GM19328 (cell line): ENCODE results near the gene SFI1.
"Not testable (repeated sequence)": the region's sequence is repeated elsewhere in the genome, so short reads cannot be mapped to it uniquely, and the experiment has no call there.

ENCODE experiments used
- ATAC-seq: cut with Tn5 transposase; IDR thresholded peaks from one replicate; pipeline ENCODE4 v1.9.1; 2021; ENCODE audit warnings: mild to moderate bottlenecking, moderate library complexity; ENCODE audit not compliant: unreplicated experiment

Gene SFI1

GRCh38 chr22:31540966-31541365 lies 44.6 kb downstream of the SFI1 start:
- ATAC-seq: no peak

GRCh38 chr22:31544481-31545480 lies 48.4 kb downstream of the SFI1 start:
- ATAC-seq: no peak

GRCh38 chr22:31550871-31551370 lies 54.6 kb downstream of the SFI1 start:
- no peak for ATAC-seq

GRCh38 chr22:31556627-31557203 lies 60.4 kb downstream of the SFI1 start:
- no peak for ATAC-seq

- ATAC-seq: not testable (repeated sequence)
Observed at GRCh38 chr22:31558546-31558945, 62.2 kb downstream of the SFI1 start.

- no peak for ATAC-seq
Observed at GRCh38 chr22:31561238-31561887, 65.0 kb downstream of the SFI1 start.

- no peak for ATAC-seq
Observed at GRCh38 chr22:31561970-31562369, 65.6 kb downstream of the SFI1 start.

- no peak for ATAC-seq
Observed at GRCh38 chr22:31566484-31566883, 70.1 kb downstream of the SFI1 start.

- ATAC-seq: no peak
Observed at GRCh38 chr22:31567196-31567595, 70.9 kb downstream of the SFI1 start.

- no peak for ATAC-seq
Observed at GRCh38 chr22:31567702-31568101, 71.4 kb downstream of the SFI1 start.

- ATAC-seq: no peak
Observed at GRCh38 chr22:31569126-31569525, 72.8 kb downstream of the SFI1 start.

GRCh38 chr22:31572939-31573338 lies 76.6 kb downstream of the SFI1 start:
- no peak for ATAC-seq

- no peak for ATAC-seq
Observed at GRCh38 chr22:31574055-31574670, 77.8 kb downstream of the SFI1 start.

GRCh38 chr22:31575190-31575589 lies 78.9 kb downstream of the SFI1 start:
- ATAC-seq: no peak

- no peak for ATAC-seq
Observed at GRCh38 chr22:31577711-31578110, 81.4 kb downstream of the SFI1 start.

- ATAC-seq: no peak
Observed at GRCh38 chr22:31578171-31578570, 81.8 kb downstream of the SFI1 start.

GRCh38 chr22:31579835-31580242 lies 83.5 kb downstream of the SFI1 start:
- no peak for ATAC-seq

GRCh38 chr22:31583861-31584485 lies 87.6 kb downstream of the SFI1 start:
- no peak for ATAC-seq

GRCh38 chr22:31584804-31585160 lies 88.4 kb downstream of the SFI1 start:
- ATAC-seq: no peak

GRCh38 chr22:31585161-31585859 lies 89.0 kb downstream of the SFI1 start:
- ATAC-seq: no peak
